Neuronal stem cell (in vitro differentiated cells): ENCODE data around the gene ABCB11.

Experiments used
- DNase-seq: peaks from one replicate; pipeline ENCODE4 v3.0.0-alpha.2; 2013; ENCODE audit warnings: low spot score
- H2AFZ ChIP-seq: one replicate; pipeline ENCODE4 v1.6.1; 2013; ENCODE audit warnings: mild to moderate bottlenecking, low read length, inconsistent platforms
- H2AK5ac ChIP-seq: 2 replicates; pipeline ENCODE4 v1.6.1; 2013; ENCODE audit warnings: low read depth, mild to moderate bottlenecking, inconsistent platforms, low read length, moderate library complexity, mixed read lengths
- H2BK120ac ChIP-seq: 2 replicates; pipeline ENCODE4 v1.6.1; 2013; ENCODE audit warnings: low read depth, mild to moderate bottlenecking, inconsistent platforms, low read length, moderate library complexity, mixed read lengths
- H2BK12ac ChIP-seq: one replicate; pipeline ENCODE4 v1.6.1; 2013; ENCODE audit warnings: low read length, inconsistent platforms
- H2BK15ac ChIP-seq: 2 replicates; pipeline ENCODE4 v1.6.1; 2013; ENCODE audit warnings: mild to moderate bottlenecking, low read length, inconsistent platforms, mixed read lengths
- H2BK5ac ChIP-seq: one replicate; pipeline ENCODE4 v1.6.1; 2013; ENCODE audit warnings: inconsistent platforms, mild to moderate bottlenecking, low read length, moderate library complexity
- H3K14ac ChIP-seq: one replicate; pipeline ENCODE4 v1.6.1; 2013; ENCODE audit warnings: low read length, inconsistent platforms
- H3K18ac ChIP-seq: 2 replicates; pipeline ENCODE4 v1.6.1; 2013; ENCODE audit warnings: low read length, inconsistent platforms
- H3K23ac ChIP-seq: 2 replicates; pipeline ENCODE4 v1.6.1; 2013; ENCODE audit warnings: low read depth, mild to moderate bottlenecking, mixed read lengths, low read length, inconsistent platforms; ENCODE audit not compliant: poor library complexity
- H3K27ac ChIP-seq: replicated peaks from 3 replicates; pipeline ENCODE4 v1.5.1; 2013; ENCODE audit warnings: low read length, inconsistent platforms
- H3K27me3 ChIP-seq, 3 experiments: 2 replicates each; pipeline ENCODE4 v1.6.1; 2013; ENCODE audit warnings: low read length in 3 of 3, mild to moderate bottlenecking in 2 of 3, inconsistent platforms in 1 of 3, low read depth in 1 of 3, mixed read lengths in 1 of 3, moderate library complexity in 1 of 3; ENCODE audit not compliant: control insufficient read depth in 3 of 3, insufficient read depth in 3 of 3
- H3K36me3 ChIP-seq, 2 donors: replicated peaks in 1 of 2; 2 replicates each; pipeline ENCODE4 v1.6.1; 2013; ENCODE audit warnings: low read length in 2 of 2; ENCODE audit not compliant: control insufficient read depth in 2 of 2, insufficient read depth in 2 of 2
- H3K4ac ChIP-seq: 2 replicates; pipeline ENCODE4 v1.6.1; 2013; ENCODE audit warnings: inconsistent platforms, mild to moderate bottlenecking, low read length, moderate library complexity
- H3K4me1 ChIP-seq, 2 donors: 1 replicate in 1 of 2; 2 replicates in 1 of 2; pipeline ENCODE4 v1.6.1; 2013; ENCODE audit warnings: low read length in 2 of 2, low read depth in 1 of 2; ENCODE audit not compliant: control insufficient read depth in 2 of 2, insufficient read depth in 1 of 2
- H3K4me2 ChIP-seq: one replicate; pipeline ENCODE4 v1.6.1; 2013; ENCODE audit warnings: mild to moderate bottlenecking, low read length, inconsistent platforms; ENCODE audit not compliant: insufficient read depth, poor library complexity, severe bottlenecking
- H3K4me3 ChIP-seq, 2 donors: 2 replicates each; pipeline ENCODE4 v1.5.1; 2013; ENCODE audit warnings: low read length in 2 of 2, mild to moderate bottlenecking in 2 of 2, inconsistent platforms in 1 of 2, moderate library complexity in 1 of 2
- H3K79me1 ChIP-seq: one replicate; pipeline ENCODE4 v1.6.1; 2013; ENCODE audit warnings: low read depth, mild to moderate bottlenecking, inconsistent platforms, low read length, moderate library complexity
- H3K9ac ChIP-seq: one replicate; pipeline ENCODE4 v1.6.1; 2013; ENCODE audit warnings: mild to moderate bottlenecking, low read depth, low read length, inconsistent platforms; ENCODE audit not compliant: poor library complexity
- H3K9me3 ChIP-seq, 2 donors: replicated peaks in 1 of 2; 2 replicates each; pipeline versions ENCODE3 to v1.6.1; 2013; ENCODE audit warnings: low read length in 2 of 2, mild to moderate bottlenecking in 2 of 2, inconsistent platforms in 1 of 2, low read depth in 1 of 2, mixed read lengths in 1 of 2, moderate library complexity in 1 of 2; ENCODE audit not compliant: control insufficient read depth in 2 of 2, insufficient read depth in 1 of 2
- H4K8ac ChIP-seq: one replicate; pipeline ENCODE4 v1.6.1; 2013; ENCODE audit warnings: low read depth, mild to moderate bottlenecking, inconsistent platforms, low read length, moderate library complexity
- H4K91ac ChIP-seq: one replicate; pipeline ENCODE4 v1.6.1; 2013; ENCODE audit warnings: low read length, low read depth, mild to moderate bottlenecking, inconsistent platforms; ENCODE audit not compliant: poor library complexity
- WGBS, 2 donors: extraction: QIAGEN DNeasy Blood & Tissue Kit; methylation state at CpG; one replicate each; pipeline ENCODE4 v1.1.7; 2013; ENCODE audit warnings: missing lambda C conversion rate in 2 of 2, mixed read lengths in 1 of 2; ENCODE audit not compliant: insufficient read length in 2 of 2, insufficient replicate concordance in 1 of 2; ENCODE audit errors: extremely low coverage in 2 of 2; 5-methylcytosine and 5-hydroxymethylcytosine counted together

The ABCB11 gene

GRCh38 chr2:168903888-168904287 is 127.2 kb downstream of the ABCB11 start:
- H2BK12ac ChIP-seq = no peak overlapping the region
- H3K9ac ChIP-seq = no peak overlapping the region
- H4K91ac ChIP-seq = no peak overlapping the region
- peaks cover 0 to 6% of the 10 kb centered on the region in 2 donors for H3K4me1 ChIP-seq
- no peak overlapping the region for H3K14ac ChIP-seq
- no peak overlapping the region for H2AFZ ChIP-seq
- H2AK5ac ChIP-seq = no peak overlapping the region
- H3K36me3 ChIP-seq = no peaks in the 10 kb centered on the region
- no peak for DNase-seq
- H3K27ac ChIP-seq = no peak overlapping the region
- no peaks in the 10 kb centered on the region for H3K9me3 ChIP-seq
- H3K79me1 ChIP-seq = no peaks in the 10 kb centered on the region
- no peak overlapping the region for H2BK15ac ChIP-seq
- no peak overlapping the region for H3K23ac ChIP-seq
- no peak overlapping the region for H3K4me2 ChIP-seq
- no peak overlapping the region for H2BK120ac ChIP-seq
- no peak overlapping the region for H3K4me3 ChIP-seq
- no peak overlapping the region for H4K8ac ChIP-seq
- H3K4ac ChIP-seq = no peak overlapping the region
- no peak overlapping the region for H3K18ac ChIP-seq
- H3K27me3 ChIP-seq = no peaks in the 10 kb centered on the region
- no peak overlapping the region for H2BK5ac ChIP-seq
- no CpG with 5 or more reads among the region's 2 CpGs for WGBS, 2 donors

- Histone ChIP-seq H2BK120ac (no peak within 1 kb of the TSS), H3K27me3 (no peaks in the 10 kb centered on the region), H3K4me2 (no peak within 1 kb of the TSS), H3K36me3 (no peaks in the 10 kb centered on the region), H3K23ac (no peak within 1 kb of the TSS), H3K79me1 (no peaks in the 10 kb centered on the region), H4K91ac (no peak within 1 kb of the TSS), H3K4me1 (no peaks in the 10 kb centered on the region), H3K4me3 (no peak within 1 kb of the TSS), H2AK5ac (no peak within 1 kb of the TSS), H3K9me3 (no peaks in the 10 kb centered on the region), H3K4ac (no peak within 1 kb of the TSS), H2BK12ac (no peak within 1 kb of the TSS), H3K18ac (no peak within 1 kb of the TSS), H4K8ac (no peak within 1 kb of the TSS), H2AFZ (no peak within 1 kb of the TSS), H3K27ac (no peak within 1 kb of the TSS), H2BK5ac (no peak within 1 kb of the TSS), H3K9ac (no peak within 1 kb of the TSS), H3K14ac (no peak within 1 kb of the TSS), H2BK15ac (no peak within 1 kb of the TSS)
- no CpG with 5 or more reads among the region's 5 CpGs for WGBS, 2 donors
- no peak for DNase-seq
Observed at GRCh38 chr2:168901003-168901402, 130.1 kb downstream of the ABCB11 start, which contains the start of gene G6PC2. Gene G6PC2, plus strand, starts transcription at chr2:168901291. Its CDS starts 41 bp downstream, at chr2:168901332.

GRCh38 chr2:168897449-168897848 is 133.7 kb downstream of the ABCB11 start:
- Histone ChIP-seq H3K4me3 (no peak overlapping the region), H3K36me3 (no peaks in the 10 kb centered on the region), H3K79me1 (no peaks in the 10 kb centered on the region), H3K9ac (no peak overlapping the region), H3K18ac (no peak overlapping the region), H3K14ac (no peak overlapping the region), H4K91ac (no peak overlapping the region), H3K9me3 (no peaks in the 10 kb centered on the region), H4K8ac (no peak overlapping the region), H2AK5ac (no peak overlapping the region), H2BK15ac (no peak overlapping the region), H2BK5ac (no peak overlapping the region), H3K27ac (no peak overlapping the region), H3K4me1 (no peaks in the 10 kb centered on the region), H2BK120ac (no peak overlapping the region), H2BK12ac (no peak overlapping the region), H3K23ac (no peak overlapping the region), H3K4ac (no peak overlapping the region), H3K4me2 (no peak overlapping the region), H3K27me3 (no peaks in the 10 kb centered on the region), H2AFZ (no peak overlapping the region)
- WGBS, 2 donors = no CpG with 5 or more reads among the region's 1 CpG
- no peak for DNase-seq

- Histone ChIP-seq H4K91ac (no peak overlapping the region), H2AFZ (no peak overlapping the region), H3K4me2 (no peak overlapping the region), H3K36me3 (no peaks in the 10 kb centered on the region), H3K9me3 (no peaks in the 10 kb centered on the region), H3K4ac (no peak overlapping the region), H2BK12ac (no peak overlapping the region), H2BK120ac (no peak overlapping the region), H3K23ac (no peak overlapping the region), H3K18ac (no peak overlapping the region), H3K27ac (no peak overlapping the region), H2BK15ac (no peak overlapping the region), H3K27me3 (peaks cover 0 to 6% (median 0%) of the 10 kb centered on the region in 3 experiments), H3K4me3 (no peak overlapping the region), H3K9ac (no peak overlapping the region), H3K14ac (no peak overlapping the region), H3K79me1 (no peaks in the 10 kb centered on the region), H4K8ac (no peak overlapping the region), H2AK5ac (no peak overlapping the region), H3K4me1 (no peaks in the 10 kb centered on the region), H2BK5ac (no peak overlapping the region)
- DNase-seq = no peak
- no CpG with 5 or more reads among the region's 4 CpGs for WGBS, 2 donors
Observed at GRCh38 chr2:168896783-168897182, 134.3 kb downstream of the ABCB11 start.
